ENCODE measurements around the gene PRKAR2B. TPM values are rescaled to one million over a fixed set of nuclear protein-coding genes. Genes with fewer than 3 reads are reported as not detected.

PRKAR2B gene
- total and polyA plus RNA-seq, 2 experiments from 2014 or later = 48.8 to 50.6 TPM

DNA sequence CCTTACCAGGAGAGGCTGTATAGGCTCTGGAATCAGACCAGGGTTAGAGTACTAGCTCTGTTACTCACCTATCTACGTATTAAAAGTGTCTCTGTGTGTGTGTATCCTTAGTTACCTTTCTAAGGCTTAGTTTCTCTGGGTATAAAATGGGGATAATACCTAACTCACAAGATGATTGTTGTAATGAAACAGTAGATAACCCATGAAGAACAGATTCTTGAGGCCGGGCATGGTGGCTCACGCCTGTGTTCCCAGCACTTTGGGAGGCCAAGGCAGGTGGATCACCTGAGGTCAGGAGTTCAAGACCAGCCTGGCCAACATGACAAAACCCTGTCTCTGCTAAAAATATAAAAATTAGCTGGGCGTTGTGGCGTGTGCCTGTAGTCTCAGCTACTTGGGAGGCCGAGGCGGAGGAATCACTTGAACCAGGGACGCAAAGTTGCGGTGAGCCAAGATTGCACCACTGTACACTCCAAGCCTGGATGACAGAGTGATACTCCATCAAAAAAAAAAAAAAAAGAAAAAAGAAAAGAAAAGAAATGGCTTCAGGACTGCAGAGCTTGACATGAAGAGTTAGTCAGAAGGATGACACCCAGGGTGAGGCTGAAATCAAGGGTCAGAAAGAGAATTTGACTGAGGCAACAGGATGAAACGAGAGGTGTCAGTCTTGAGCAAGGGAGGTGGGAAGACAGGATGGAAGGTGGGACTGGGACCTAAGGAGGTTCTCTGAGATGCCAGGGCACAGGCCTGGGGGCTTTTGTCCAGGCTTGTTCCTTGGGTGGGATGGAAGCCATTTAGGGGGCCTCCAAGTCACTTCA lies 33.4 kb downstream of the PRKAR2B start:
- Histone ChIP-seq H3K79me2 (replicated peaks; ENCODE audit: insufficient read depth) (peaks cover 13% of the 10 kb centered on the region; the same call in 1 of the 2 replicates), H3K27me3 (ENCODE audit: insufficient read depth) (no peaks in the 10 kb centered on the region), H3K4me2 (no peak overlapping the region), H3K4me3 (no peak overlapping the region), H3F3A (replicated peaks; ENCODE audit: low read depth) (no peaks in the 10 kb centered on the region), H3K27ac (ENCODE audit: low read depth) (no peak overlapping the region), H3K9me2 (ENCODE audit: insufficient read depth) (no peaks in the 10 kb centered on the region), H3K36me3 (ENCODE audit: insufficient read depth) (no peaks in the 10 kb centered on the region), H3K4me1 (ENCODE audit: insufficient read depth) (no peaks in the 10 kb centered on the region), H4K20me1 (replicated peaks; ENCODE audit: insufficient read depth) (no peaks in the 10 kb centered on the region; the same call in 1 of the 2 replicates), H2AFZ (no peak overlapping the region)
- Mint-ChIP-seq H3K36me3 (ENCODE audit: low read depth) (no peaks in the 10 kb centered on the region), H3K4me3 (no peak overlapping the region), H3K27me3 (ENCODE audit: insufficient read depth, low read depth, poor library complexity) (no peaks in the 10 kb centered on the region), H3K27ac (no peak overlapping the region), H3K9me3 (no peaks in the 10 kb centered on the region), H3K4me1 (peaks cover 9% of the 10 kb centered on the region; the same call in 2 of the 3 replicates)
- no peak for TF ChIP-seq EZH2phosphoT487 (IDR thresholded peaks at IDR 0.05; ENCODE audit: unreplicated experiment)
- TF ChIP-seq POLR2AphosphoS5 (IDR thresholded peaks at IDR 0.05; ENCODE audit: low read depth) = no peak
- TF ChIP-seq, protein P1, sequence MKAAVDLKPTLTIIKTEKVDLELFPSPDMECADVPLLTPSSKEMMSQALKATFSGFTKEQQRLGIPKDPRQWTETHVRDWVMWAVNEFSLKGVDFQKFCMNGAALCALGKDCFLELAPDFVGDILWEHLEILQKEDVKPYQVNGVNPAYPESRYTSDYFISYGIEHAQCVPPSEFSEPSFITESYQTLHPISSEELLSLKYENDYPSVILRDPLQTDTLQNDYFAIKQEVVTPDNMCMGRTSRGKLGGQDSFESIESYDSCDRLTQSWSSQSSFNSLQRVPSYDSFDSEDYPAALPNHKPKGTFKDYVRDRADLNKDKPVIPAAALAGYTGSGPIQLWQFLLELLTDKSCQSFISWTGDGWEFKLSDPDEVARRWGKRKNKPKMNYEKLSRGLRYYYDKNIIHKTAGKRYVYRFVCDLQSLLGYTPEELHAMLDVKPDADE (IDR thresholded peaks at IDR 0.05) = no peak
- TF ChIP-seq, protein P2, sequence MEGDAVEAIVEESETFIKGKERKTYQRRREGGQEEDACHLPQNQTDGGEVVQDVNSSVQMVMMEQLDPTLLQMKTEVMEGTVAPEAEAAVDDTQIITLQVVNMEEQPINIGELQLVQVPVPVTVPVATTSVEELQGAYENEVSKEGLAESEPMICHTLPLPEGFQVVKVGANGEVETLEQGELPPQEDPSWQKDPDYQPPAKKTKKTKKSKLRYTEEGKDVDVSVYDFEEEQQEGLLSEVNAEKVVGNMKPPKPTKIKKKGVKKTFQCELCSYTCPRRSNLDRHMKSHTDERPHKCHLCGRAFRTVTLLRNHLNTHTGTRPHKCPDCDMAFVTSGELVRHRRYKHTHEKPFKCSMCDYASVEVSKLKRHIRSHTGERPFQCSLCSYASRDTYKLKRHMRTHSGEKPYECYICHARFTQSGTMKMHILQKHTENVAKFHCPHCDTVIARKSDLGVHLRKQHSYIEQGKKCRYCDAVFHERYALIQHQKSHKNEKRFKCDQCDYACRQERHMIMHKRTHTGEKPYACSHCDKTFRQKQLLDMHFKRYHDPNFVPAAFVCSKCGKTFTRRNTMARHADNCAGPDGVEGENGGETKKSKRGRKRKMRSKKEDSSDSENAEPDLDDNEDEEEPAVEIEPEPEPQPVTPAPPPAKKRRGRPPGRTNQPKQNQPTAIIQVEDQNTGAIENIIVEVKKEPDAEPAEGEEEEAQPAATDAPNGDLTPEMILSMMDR (conservative IDR thresholded peaks at IDR 0.05; ENCODE audit: low read depth in 2 of 2) = no peak
- TF ChIP-seq, protein P3, sequence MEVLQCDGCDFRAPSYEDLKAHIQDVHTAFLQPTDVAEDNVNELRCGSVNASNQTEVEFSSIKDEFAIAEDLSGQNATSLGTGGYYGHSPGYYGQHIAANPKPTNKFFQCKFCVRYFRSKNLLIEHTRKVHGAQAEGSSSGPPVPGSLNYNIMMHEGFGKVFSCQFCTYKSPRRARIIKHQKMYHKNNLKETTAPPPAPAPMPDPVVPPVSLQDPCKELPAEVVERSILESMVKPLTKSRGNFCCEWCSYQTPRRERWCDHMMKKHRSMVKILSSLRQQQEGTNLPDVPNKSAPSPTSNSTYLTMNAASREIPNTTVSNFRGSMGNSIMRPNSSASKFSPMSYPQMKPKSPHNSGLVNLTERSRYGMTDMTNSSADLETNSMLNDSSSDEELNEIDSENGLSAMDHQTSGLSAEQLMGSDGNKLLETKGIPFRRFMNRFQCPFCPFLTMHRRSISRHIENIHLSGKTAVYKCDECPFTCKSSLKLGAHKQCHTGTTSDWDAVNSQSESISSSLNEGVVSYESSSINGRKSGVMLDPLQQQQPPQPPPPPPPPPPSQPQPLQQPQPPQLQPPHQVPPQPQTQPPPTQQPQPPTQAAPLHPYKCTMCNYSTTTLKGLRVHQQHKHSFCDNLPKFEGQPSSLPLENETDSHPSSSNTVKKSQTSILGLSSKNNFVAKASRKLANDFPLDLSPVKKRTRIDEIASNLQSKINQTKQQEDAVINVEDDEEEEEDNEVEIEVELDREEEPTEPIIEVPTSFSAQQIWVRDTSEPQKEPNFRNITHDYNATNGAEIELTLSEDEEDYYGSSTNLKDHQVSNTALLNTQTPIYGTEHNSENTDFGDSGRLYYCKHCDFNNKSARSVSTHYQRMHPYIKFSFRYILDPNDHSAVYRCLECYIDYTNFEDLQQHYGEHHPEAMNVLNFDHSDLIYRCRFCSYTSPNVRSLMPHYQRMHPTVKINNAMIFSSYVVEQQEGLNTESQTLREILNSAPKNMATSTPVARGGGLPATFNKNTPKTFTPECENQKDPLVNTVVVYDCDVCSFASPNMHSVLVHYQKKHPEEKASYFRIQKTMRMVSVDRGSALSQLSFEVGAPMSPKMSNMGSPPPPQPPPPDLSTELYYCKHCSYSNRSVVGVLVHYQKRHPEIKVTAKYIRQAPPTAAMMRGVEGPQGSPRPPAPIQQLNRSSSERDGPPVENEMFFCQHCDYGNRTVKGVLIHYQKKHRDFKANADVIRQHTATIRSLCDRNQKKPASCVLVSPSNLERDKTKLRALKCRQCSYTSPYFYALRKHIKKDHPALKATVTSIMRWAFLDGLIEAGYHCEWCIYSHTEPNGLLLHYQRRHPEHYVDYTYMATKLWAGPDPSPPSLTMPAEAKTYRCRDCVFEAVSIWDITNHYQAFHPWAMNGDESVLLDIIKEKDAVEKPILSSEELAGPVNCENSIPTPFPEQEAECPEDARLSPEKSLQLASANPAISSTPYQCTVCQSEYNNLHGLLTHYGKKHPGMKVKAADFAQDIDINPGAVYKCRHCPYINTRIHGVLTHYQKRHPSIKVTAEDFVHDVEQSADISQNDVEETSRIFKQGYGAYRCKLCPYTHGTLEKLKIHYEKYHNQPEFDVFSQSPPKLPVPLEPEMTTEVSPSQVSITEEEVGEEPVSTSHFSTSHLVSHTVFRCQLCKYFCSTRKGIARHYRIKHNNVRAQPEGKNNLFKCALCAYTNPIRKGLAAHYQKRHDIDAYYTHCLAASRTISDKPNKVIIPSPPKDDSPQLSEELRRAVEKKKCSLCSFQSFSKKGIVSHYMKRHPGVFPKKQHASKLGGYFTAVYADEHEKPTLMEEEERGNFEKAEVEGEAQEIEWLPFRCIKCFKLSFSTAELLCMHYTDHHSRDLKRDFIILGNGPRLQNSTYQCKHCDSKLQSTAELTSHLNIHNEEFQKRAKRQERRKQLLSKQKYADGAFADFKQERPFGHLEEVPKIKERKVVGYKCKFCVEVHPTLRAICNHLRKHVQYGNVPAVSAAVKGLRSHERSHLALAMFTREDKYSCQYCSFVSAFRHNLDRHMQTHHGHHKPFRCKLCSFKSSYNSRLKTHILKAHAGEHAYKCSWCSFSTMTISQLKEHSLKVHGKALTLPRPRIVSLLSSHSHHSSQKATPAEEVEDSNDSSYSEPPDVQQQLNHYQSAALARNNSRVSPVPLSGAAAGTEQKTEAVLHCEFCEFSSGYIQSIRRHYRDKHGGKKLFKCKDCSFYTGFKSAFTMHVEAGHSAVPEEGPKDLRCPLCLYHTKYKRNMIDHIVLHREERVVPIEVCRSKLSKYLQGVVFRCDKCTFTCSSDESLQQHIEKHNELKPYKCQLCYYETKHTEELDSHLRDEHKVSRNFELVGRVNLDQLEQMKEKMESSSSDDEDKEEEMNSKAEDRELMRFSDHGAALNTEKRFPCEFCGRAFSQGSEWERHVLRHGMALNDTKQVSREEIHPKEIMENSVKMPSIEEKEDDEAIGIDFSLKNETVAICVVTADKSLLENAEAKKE (CRISPR knock-in tag; IDR thresholded peaks at IDR 0.05) = no peak
- no peak for TF ChIP-seq CREB1 (CRISPR knock-in tag; IDR thresholded peaks at IDR 0.05; ENCODE audit: low read depth)
- no peak for TF ChIP-seq JUNB (IDR thresholded peaks at IDR 0.05; ENCODE audit: unreplicated experiment)
- no peak for TF ChIP-seq NANOG (IDR thresholded peaks at IDR 0.05; ENCODE audit: borderline replicate concordance)
- no peak for TF ChIP-seq ZNF331 (CRISPR knock-in tag; IDR thresholded peaks at IDR 0.05; ENCODE audit: low read depth)
- no peak for TF ChIP-seq ZNF114 (CRISPR knock-in tag; IDR thresholded peaks at IDR 0.05)
- ATAC-seq = no peak
- no peak for DNase-seq (ENCODE audit: low spot score)

Data from GM23338 (cell line).